ELR (cell line): ENCODE results near the gene PNLIPRP2.

Experiments used
- DNase-seq: peaks from one replicate; pipeline ENCODE4 v3.0.0-alpha.2; 2015; ENCODE audit warnings: low read depth

PNLIPRP2 gene

DNA sequence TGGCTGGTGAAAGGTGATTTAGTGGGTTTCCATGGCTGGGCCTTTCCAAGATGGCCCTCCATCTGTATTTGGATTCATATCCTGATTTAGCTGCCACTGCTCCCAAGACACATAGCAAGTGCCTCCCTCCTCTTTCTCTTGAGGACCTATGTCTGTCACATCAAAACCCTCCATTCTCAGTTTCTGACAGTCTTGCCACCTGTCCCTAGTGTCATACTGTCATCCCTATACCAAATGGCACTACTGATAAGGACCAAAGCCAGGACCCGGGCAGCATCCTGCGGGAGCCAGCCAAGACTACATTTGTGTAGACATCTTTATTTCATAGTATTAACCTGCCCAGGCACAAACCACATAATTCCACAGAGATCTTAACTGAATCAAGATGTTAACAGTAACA is 34.8 kb downstream of the PNLIPRP2 start:
- DNase-seq, result no peak

DNA sequence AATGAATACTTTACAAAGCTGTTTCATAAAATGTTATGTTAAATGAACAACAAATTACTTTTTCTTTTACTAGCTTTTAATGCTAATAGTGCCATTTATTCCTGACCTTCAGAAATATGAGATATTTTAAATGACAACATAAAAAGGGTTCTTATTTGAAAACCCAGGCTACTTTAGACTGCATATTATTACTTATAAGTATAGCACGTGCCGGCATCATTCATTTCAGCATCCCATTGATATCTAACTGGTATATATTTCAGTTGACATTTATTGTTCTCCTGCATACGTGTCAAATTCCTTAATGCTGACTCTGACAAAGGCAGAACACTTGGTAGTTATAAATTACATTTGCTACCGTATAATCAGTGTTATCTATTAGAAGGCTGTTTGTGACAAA is 35.3 kb downstream of the PNLIPRP2 start:
- no peak for DNase-seq

DNA sequence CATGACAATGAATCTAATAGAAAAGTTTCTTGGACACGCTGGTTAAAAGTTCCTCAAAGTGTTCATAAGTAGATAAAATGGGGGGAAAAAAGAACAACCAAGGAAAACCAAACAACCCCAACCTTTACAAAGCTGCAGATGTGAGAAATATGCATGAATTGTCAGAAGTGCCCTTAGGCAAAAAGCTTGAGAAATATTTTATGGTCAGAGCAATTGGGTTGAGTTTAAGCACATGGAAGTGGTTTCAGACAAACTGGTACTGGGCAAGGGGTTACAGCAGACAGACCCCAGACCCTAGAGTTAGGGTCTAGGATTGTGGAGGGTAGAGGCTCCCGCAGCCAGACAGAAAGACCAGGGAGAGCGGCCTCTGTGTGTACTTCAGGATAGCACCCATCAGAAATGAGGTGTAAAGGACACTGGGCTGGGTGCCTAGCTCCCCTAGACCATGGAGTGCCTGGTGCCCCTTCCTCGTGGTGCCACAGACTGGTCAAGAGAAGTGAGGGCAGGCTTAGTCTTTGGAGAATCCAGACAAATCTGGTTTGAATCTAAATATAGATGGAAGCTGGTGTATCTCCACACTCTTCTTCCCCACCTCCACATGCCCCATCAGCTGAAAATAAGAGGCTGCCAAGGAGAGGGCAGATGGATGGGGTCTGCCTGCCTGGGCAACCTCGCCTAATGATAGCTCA is 37.3 kb downstream of the PNLIPRP2 start:
- no peak for DNase-seq

DNA sequence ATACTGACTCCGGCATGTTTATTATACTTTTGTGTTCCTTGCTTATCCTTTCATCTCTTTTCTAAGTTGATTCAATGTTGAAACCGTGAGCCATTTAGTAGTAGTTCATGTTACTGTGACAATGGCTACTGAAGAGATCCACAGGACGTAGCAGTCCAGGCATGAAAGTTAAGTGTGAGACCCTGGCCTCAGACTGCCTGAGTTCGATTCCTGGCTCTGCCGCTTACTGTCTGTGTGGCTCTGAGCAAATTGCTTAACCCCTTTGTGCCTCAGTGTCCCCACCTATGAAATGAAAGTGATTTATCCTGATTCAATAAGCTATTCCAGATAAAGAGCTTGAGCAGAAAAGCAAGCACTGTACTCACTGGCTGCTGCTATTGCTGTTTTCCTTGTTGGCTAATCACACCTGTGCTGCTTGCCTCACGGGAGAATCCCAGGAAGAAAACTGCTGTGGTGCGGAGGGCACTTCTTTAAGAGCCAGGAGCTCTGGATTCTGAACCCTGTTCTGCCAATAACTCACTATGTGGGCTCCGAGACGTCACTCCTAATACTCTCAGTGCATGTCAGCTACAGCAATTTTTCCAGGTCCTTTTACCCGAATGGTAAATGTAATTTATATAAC is 38.4 kb downstream of the PNLIPRP2 start:
- DNase-seq, result no peak

DNA sequence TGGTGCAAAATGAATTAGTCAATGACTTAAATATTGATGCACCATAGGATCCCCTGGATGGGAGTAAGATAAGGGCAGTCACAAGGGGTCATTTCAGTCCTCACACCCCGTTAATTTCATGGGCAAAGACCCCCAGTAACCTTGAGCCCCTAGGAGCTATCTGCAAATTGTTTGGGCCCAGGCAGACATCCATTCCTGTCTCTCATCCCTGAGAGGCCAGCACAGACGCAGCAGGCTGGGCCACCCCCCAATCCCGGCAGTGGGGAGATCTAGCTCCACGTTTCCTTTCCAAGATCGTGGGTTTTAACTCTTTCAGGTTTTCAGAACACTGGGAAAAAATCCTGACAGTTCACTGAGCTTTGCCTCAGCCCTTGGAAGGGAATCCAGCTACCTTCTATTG is 40.1 kb downstream of the PNLIPRP2 start:
- DNase-seq, result no peak

DNA sequence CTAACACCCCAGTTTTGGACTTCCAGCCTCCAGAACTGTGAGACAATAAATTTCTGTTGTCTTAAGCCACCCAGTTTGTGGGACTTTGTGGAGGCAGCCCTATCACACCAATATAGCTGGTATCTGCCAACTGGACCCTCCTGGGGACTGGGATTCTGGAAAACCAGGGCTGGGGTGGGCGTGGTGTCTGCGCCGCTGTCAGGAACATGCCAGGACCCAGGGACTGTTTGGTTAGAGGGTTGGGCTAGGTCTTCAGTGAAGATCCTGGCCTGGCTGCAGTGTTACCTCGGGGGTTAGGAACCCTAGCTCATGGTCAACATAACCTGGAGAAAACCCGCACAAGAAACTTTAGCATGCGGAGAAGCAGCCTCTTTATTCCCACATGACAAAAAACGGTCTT is 42.6 kb downstream of the PNLIPRP2 start:
- DNase-seq, result no peak

DNA sequence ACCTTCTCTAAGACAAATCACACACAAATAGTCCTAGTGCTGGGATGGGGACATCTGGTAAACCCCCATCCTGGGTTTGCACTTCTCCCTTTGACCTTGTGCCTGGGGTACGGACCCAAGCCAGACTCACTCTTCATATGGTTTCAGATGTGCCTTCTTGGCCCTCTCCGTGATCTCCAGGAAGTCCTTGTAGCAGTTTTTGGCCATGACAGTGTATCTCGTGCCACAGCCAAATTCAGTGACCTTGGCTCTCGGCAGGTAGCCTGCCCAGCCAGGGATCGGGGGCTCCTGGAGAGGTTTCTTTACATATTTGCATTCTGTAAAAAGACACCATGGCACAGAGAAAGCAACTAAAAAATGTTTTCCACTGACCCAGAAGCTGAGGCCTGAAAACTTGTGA is 43.9 kb downstream of the PNLIPRP2 start:
- no peak for DNase-seq

DNA sequence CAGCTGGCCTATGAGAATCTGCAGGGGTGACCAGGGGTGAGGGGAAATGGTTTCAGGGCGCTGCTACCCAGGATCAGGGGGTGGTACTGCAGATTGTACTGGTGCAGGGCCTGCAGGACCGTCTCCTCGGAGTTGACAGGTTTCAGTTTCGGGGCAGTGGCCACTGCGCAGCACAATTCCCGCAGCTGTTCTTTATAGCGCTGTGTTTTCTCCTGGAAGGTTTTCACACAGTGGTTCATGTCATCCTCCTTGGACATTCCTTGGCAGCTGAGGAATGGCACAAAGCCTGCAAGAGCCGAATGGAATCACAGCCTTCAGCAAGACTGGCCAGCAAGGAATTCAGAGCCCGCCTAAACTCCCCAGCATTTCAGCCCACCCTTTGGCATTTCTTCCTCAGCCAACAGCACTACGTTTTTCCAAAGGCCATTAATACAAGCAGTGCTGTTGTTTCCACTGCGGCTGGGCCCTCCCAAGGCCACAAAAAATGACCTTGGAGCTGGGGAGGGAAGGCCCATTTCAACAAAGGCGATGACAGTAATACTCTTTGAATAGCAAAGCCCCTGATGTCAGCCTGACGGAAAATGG is 44.9 kb downstream of the PNLIPRP2 start:
- DNase-seq, result no peak

DNA sequence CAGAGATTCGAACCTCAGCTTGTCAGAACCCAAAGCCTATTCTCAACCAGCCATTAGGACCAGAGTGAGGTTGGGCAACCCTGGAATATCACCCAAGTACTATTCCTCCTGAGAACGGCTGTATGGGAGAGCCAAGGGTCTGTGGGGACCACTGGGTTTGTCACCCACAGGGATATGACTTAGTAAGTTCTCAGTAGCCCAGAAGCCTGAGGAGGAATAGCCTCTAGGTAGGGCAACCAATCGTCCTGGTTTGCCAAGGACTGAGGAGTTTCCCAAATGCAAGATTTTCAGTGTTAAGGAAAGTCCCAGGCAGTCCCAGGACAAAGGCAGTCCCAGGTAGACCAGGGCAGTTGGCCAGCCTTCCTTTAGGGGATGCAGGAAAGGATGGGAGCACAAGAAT is 46.7 kb downstream of the PNLIPRP2 start:
- DNase-seq, result no peak

DNA sequence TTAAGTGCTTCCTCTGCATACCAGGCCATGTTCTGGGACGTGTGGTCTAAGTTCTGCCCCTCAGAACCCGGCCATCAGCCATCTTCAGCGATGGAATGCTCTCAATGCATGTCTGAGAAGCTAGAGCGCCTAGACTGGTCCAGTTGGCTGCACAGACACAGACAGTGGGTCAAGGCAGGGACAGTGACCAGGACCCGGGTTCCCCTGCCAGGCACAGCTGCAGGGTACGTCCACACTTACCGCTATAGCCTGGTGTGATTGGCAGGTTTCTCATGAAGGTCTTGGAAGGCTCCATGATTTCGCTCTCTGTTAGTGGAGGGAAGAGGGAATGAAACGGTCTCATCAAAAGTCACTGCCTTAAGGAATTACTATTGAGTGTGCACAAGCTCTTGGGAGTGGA is 47.3 kb downstream of the PNLIPRP2 start:
- DNase-seq, result no peak

DNA sequence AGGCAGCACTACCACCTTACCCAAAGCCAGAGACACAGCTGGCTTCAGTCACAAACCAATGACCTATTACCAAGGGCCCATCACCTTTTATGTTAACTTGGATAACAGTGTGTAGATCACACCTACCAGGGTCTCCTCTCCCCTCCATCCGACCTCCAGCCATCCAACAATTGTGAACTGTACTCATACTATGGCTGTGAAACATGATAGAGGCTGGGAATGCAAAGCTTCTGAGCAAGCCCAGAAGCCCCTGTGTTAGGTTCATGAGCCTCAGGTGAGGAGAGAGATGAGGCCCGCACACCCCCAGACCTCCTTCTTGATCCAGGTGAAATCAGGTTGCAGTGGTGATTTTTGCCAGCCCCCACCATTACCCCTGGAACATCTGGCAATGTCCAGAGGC is 47.7 kb downstream of the PNLIPRP2 start:
- DNase-seq, result no peak

DNA sequence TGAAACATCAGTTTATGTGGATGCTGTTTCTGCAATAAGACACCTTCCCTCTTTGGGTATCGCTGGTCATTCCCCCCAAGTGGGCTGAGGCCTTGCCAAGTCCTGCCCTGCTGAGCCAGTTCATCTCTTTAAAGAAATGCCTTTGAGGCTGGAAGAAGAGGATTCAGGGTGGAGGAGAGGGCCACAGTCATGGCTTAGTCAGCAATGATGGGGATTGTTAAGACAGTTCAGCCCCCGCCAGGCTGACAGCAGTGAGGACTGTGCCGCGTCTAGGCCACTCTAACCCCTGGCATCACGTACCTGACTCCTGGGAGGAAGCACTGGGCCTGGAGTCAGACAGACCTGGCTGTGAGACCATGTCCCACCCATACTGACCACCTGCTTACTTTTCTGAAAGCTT is 48.3 kb downstream of the PNLIPRP2 start:
- DNase-seq, result peak; percentile 38

DNA sequence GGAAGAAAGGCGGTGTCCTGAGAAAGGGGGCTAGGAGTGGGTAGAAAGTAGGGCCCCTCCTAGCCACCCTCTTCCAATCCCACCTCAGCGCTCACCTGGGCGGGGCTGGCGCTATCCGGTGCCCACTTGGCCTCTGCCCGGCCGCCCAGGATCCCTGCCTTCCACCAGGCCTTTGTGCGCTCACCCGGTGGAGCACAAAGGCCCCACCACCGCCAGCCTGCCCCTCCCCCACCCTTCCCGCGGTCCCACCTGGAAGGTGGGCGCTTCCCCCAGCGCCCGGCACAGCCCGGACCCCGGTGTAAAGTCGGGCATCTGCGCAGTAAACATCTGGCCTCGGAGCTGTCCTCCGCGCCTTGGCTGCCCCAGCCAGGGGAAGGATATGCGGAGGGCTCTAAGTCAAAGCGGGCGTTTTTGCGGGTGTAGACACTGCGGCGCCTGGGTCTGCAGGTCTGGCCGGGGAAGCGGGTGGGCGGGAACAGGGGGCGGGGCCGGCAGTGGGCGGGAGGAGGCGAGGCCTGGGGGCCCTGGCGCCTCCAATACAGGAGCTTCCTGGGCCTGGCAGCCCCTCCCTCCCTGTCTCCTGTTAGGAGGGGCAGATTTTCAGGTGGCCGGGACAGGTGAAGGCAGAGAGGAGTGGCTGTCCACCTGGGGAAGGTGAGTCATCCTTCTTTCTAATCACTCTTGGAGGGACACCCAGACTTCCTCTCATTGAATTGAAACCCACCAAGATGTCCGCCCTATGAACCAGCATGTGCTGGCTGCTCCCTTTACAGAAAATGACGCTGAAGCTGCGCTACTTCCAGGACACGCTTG is 49.3 kb downstream of the PNLIPRP2 start:
- no peak for DNase-seq

DNA sequence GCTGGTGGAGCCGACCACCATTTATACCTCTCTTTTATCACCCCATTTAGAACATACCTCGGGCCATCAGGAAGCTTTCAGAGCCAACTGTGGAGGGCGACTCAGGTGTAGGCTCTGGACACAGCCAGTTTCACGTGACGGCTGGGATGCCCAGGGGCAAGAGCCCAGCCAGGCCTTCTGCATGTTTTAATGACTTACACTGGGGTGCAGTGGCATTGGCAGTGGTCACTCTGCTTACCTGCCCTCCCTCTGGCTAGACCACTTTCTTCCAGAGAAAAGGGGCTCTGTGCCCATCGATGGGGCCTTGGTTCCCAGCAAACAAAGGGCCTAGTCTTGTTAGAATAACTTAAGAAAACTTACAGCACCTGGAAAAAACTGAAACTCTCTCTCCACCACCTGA is 50.0 kb downstream of the PNLIPRP2 start:
- DNase-seq, result no peak

DNA sequence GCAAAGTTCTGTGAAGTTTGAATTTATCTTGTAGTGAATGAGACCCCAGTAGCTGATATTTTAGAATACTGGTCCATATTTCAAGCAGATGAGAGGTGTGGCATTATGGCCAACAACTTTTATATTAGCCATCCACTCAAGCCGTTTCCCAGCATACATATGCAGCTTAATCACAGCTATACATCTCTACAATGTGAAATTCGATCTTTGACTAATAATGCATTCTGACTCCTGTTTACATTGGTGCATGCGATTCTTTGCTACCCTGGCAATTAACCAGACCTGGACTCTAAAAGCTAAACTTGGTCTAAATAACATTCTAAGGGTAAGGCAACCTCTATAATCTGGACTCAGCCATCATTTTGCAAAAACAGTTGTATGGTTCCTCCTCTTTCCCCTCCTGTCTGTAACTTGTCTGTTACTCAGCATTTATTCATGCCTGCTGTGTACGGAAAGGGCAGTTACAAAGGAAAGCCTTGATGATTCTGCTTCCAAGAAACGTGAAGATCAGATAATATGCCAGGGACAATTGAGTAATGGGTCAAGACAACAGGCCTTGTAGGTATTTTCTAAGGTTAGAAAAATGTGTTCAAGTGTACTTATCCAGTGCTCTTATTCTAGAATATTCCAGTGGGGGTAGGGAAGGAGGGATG is 50.6 kb downstream of the PNLIPRP2 start:
- peak; percentile 50 for DNase-seq

DNA sequence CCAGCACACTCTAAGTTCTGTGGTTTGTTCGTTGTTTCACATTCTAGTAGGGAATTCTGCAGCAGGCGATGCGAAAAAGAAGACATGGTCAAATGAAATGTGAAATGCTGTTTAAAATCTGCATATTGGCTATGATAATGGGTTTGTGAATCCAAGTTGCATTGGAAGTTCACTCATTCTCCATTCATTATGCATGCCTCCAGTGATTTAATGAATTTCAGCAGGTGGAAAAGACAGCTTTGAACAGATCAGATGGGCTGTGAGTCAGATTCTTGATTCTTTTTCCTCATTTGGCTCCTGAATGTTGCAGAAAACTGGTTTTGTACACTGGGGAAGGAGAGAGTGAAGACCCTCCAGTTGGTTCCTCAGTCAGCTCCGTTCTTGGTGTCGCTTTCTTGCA is 52.1 kb downstream of the PNLIPRP2 start:
- DNase-seq, result no peak

DNA sequence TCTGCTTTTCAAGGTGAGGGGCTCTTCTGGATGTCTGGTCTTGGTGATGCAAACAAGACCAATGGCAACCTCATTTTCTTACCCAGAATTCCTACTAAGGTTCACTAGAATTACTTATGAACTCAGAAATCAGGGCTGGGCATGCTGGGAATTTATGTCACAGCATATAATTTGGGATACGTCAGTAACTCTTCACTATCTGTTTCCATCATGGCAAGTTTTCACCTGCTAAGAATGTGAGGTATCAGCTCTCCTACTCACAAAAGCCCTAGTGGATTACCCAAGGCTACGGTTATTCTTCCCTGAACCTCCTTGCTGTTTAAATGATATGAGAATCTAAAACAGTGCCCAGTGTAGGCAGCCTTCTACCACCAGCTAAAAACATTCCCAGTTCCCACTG is 53.1 kb downstream of the PNLIPRP2 start:
- no peak for DNase-seq

DNA sequence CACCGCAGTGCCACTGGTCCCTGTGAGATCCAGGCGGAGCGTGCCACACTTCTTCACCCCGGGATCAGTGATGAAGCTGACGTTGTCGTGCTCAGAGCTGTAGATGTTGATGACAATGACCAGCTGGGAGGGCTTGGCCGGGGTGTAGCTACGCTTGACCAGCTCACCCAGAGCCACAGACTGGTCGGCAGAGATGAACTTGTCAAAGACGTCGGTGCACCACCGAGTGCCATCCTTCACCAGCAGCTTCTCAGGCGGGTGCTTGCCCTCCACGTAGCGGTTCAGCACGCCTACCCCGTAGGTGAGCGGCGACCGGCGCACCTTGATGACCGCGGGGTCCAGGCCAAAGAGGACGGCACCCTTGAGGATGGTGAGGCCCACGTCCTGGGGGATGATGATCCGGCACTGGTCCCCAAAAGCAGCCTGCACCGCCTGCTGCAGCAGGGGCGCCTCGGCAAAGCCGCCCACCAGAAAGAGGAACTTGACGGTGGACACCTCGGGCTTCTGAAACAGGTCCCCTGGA is 54.2 kb downstream of the PNLIPRP2 start:
- no peak for DNase-seq

DNA sequence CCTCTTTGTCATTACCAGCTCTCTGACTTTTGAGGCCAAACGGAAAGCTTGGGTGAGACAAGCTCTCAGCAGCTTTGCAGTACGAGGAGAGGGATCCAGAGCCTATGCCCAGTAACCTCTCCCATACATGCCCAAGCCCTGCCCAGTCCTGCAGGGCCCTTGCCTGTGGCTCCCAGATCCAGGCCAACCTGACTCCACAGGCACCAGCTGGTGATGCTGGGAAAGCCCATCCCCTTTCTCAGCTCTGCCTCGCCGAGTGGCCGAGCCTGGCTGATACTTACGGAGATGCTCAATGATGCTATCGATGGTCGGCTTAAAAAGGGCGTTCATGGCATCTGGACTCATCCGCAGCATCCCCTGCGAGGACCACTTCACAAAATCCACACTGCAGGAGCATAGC is 55.4 kb downstream of the PNLIPRP2 start:
- no peak for DNase-seq

DNA sequence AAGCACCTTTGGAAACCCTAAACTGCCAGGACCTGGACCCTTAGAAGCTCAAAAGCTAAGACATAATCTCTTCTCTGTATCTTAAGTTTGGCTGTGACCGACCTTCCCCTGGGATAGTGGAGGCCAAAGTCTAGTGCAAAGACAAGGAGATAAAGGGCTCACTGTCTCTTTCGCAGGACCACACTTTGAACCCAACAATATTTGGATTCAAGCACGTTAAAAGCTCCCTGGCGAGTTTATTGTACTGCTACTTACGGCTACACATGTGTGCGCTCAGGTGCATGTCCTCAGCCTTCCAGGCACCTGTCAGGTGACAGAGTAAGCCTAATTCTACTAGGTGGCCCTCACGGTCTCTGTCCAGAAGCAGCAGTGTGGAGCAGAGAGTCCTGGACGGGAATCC is 55.9 kb downstream of the PNLIPRP2 start:
- no peak for DNase-seq

DNA sequence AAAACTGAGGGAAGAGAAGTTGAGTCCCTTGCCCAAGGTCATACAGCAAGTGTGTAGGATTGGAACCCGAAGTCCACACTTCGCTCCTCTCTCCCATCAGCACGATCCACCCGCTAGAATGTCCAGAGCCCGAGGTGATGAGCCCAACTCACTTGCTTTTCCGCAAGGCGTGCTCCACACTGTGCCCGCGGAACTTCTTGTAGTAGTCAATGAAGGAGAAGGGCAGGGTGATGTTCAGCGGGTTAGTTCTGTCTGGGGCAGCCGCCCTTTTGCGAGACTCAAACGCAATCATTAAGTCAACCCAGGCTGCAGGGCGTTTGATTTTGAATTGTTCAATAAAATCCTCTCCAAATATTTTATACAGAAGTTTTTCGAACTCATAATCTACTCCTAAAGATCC is 58.6 kb downstream of the PNLIPRP2 start:
- no peak for DNase-seq

DNA sequence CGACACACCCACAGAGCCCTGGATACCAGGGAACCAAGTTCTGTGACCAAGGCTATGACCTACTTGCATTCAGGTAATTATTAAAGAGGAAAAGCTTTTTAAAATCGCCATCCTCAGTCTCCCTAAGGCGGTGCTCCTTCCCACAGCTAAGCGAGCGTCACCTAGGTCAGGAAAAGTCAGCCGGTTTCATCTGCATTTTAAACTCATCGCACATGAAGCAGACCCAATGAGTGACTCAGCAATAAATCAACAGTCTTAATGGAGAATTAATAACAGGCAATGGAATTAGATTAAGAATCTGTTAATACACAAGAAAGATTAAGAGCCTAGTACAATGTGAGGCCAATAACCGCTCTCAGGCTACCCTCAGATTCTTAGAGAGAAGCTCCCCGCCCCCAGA is 62.4 kb downstream of the PNLIPRP2 start:
- no peak for DNase-seq
